Left ventricle myocardium inferior (tissue), 1 donor: Measurements from ENCODE around the gene CRNKL1. TPM values are rescaled to one million over a fixed set of nuclear protein-coding genes. Genes with fewer than 3 reads are reported as not detected.

Experiments
- DNase-seq: peaks from one replicate; pipeline ENCODE4 v3.0.0-alpha.2; 2020
- H3K27ac ChIP-seq: fragments of 200-600 bp; replicated peaks from 2 replicates; pipeline ENCODE4 v1.8.0; 2021
- H3K27me3 ChIP-seq: fragments of 200-600 bp; 2 replicates; pipeline ENCODE4 v1.8.0; 2021; ENCODE audit warnings: low read depth
- H3K36me3 ChIP-seq: fragments of 200-600 bp; 2 replicates; pipeline ENCODE4 v1.8.0; 2021
- H3K4me1 ChIP-seq: fragments of 200-600 bp; 2 replicates; pipeline ENCODE4 v1.8.0; 2021
- H3K4me3 ChIP-seq: fragments of 200-600 bp; 2 replicates; pipeline ENCODE4 v1.8.0; 2021; ENCODE audit warnings: mild to moderate bottlenecking, moderate library complexity
- H3K9me3 ChIP-seq: fragments of 200-600 bp; replicated peaks from 2 replicates; pipeline ENCODE4 v1.8.0; 2021
- intact Hi-C: fragments of 100-400 bp; cut with micrococcal nuclease; formaldehyde crosslinking; loops from one replicate; pipeline ENCODE4 v1.11.0; 2022
- total RNA-seq: library from RNA; stranded (reverse); fragmentation: NEBNext Ultra II Directional; extraction: Animal tissue kit (Norgen Biotek cat#: 25700); gene quantifications from one replicate; pipeline ENCODE4 v1.2.1, GENCODE V29; 2021
- TF ChIP-seq, protein P1 (sequence below): fragments of 200-600 bp; IDR thresholded peaks from 2 replicates; pipeline ENCODE4 v1.8.0; 2021; ENCODE audit warnings: antibody characterized with exemption, mild to moderate bottlenecking, borderline replicate concordance
- donor health status: DM: no; HTN: yes; CAD: no; lungs with severe emphysema.

CRNKL1 gene
- total RNA-seq, 1 donor from 2014 or later = 18.0 TPM

DNA sequence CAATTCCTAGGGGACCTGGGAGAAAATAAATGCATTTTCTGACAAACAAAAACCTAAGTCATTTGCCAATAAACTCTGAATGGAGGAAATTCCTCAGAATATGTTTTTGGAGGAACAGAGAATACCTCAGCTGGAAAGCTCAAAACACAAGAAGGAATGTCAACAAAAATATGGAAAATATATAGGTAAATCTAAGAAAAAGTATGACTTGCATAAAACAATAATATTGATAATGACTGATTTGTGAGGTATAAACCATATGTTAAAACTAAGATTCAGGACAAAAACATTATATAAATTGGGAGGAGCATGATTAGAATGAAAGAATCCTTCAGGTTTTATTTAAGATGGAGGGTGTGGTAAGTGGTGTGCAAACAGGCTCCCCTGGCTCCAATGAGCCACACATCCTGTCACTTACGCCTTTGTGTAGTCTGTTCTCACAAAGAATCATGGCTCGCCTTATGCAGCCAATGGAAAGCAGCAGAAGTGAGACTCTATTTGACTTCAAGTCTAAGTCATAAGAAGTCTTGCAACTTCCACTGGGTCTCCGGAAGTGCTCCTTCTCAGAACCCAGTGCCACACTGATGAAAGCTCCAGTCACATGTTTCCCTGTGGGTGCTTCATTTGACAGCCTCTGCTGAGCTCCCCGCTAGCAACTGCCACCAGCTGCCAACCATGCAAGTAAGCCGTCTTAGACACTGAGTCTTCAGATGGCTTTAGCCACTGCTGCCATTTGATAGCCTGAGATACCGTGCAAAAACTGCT is 8.2 kb upstream of the CRNKL1 start:
- TF ChIP-seq, protein P1, sequence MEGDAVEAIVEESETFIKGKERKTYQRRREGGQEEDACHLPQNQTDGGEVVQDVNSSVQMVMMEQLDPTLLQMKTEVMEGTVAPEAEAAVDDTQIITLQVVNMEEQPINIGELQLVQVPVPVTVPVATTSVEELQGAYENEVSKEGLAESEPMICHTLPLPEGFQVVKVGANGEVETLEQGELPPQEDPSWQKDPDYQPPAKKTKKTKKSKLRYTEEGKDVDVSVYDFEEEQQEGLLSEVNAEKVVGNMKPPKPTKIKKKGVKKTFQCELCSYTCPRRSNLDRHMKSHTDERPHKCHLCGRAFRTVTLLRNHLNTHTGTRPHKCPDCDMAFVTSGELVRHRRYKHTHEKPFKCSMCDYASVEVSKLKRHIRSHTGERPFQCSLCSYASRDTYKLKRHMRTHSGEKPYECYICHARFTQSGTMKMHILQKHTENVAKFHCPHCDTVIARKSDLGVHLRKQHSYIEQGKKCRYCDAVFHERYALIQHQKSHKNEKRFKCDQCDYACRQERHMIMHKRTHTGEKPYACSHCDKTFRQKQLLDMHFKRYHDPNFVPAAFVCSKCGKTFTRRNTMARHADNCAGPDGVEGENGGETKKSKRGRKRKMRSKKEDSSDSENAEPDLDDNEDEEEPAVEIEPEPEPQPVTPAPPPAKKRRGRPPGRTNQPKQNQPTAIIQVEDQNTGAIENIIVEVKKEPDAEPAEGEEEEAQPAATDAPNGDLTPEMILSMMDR = no peak
- Histone ChIP-seq H3K27me3 (peaks cover 3% of the 10 kb centered on the region), H3K36me3 (no peaks in the 10 kb centered on the region), H3K4me1 (no peaks in the 10 kb centered on the region), H3K4me3 (no peak overlapping the region), H3K9me3 (no peaks in the 10 kb centered on the region), H3K27ac (no peak overlapping the region)
- DNase-seq = no peak
- intact Hi-C loops = no loop called here

DNA sequence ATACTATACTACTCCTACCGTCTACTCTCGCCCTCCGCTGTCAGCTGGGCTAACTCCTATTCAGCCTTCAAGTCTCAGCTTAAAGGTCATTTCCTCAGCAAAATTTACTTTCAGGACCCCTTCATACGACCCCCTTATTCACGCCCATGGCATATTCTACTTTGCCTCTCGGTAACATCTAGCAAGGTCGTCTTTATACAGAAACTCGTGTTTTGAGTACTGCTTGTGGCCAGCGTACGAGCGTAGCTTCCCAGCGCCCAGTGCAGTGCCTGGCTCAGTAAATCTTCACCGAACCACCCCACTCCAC is 546 bp downstream of the CRNKL1 start:
- DNase-seq = no peak
- Histone ChIP-seq H3K4me3 (peak overlapping the region; percentile 97), H3K36me3 (peaks cover 38% of the 10 kb centered on the region), H3K4me1 (peaks cover 28% of the 10 kb centered on the region), H3K27ac (peak overlapping the region; percentile 87), H3K27me3 (no peaks in the 10 kb centered on the region), H3K9me3 (no peaks in the 10 kb centered on the region)
- intact Hi-C loops = no loop called here
- TF ChIP-seq, protein P1 = no peak

GRCh38 chr20:20039752-20040387 is 12.4 kb downstream of the CRNKL1 start:
- H3K36me3 ChIP-seq = peaks cover 100% of the 10 kb centered on the region
- H3K4me3 ChIP-seq = no peak overlapping the region
- H3K27me3 ChIP-seq = no peaks in the 10 kb centered on the region
- H3K9me3 ChIP-seq = no peaks in the 10 kb centered on the region
- TF ChIP-seq, protein P1 = no peak
- intact Hi-C loops = no loop called here
- peaks cover 13% of the 10 kb centered on the region for H3K4me1 ChIP-seq
- no peak overlapping the region for H3K27ac ChIP-seq
- no peak for DNase-seq

GRCh38 chr20:20038586-20038985 is 13.7 kb downstream of the CRNKL1 start:
- intact Hi-C loops = no loop called here
- Histone ChIP-seq H3K27me3 (no peaks in the 10 kb centered on the region), H3K27ac (no peak overlapping the region), H3K4me3 (no peak overlapping the region), H3K36me3 (peaks cover 92% of the 10 kb centered on the region), H3K9me3 (no peaks in the 10 kb centered on the region), H3K4me1 (peaks cover 13% of the 10 kb centered on the region)
- TF ChIP-seq, protein P1 = no peak
- DNase-seq = no peak

GRCh38 chr20:20037960-20038359 is 14.3 kb downstream of the CRNKL1 start:
- no peak overlapping the region for H3K27ac ChIP-seq
- intact Hi-C loops = no loop called here
- no peaks in the 10 kb centered on the region for H3K27me3 ChIP-seq
- H3K4me1 ChIP-seq = peaks cover 13% of the 10 kb centered on the region
- H3K4me3 ChIP-seq = no peak overlapping the region
- TF ChIP-seq, protein P1 = no peak
- H3K9me3 ChIP-seq = no peaks in the 10 kb centered on the region
- peaks cover 92% of the 10 kb centered on the region for H3K36me3 ChIP-seq
- DNase-seq = no peak
